ENCODE measurements around the gene FLT3.
"Not testable (repeated sequence)": the region's sequence is repeated elsewhere in the genome, so short reads cannot be mapped to it uniquely, and the experiment has no call there.

FLT3 gene

GRCh38 chr13:27971236-27971645 lies 129.1 kb downstream of the FLT3 start:
- no peak for FAIRE-seq

- no peak for FAIRE-seq
Measured at GRCh38 chr13:27970382-27971235, 129.8 kb downstream of the FLT3 start.

- no peak for FAIRE-seq
Measured at GRCh38 chr13:27969866-27970229, 130.5 kb downstream of the FLT3 start.

DNA sequence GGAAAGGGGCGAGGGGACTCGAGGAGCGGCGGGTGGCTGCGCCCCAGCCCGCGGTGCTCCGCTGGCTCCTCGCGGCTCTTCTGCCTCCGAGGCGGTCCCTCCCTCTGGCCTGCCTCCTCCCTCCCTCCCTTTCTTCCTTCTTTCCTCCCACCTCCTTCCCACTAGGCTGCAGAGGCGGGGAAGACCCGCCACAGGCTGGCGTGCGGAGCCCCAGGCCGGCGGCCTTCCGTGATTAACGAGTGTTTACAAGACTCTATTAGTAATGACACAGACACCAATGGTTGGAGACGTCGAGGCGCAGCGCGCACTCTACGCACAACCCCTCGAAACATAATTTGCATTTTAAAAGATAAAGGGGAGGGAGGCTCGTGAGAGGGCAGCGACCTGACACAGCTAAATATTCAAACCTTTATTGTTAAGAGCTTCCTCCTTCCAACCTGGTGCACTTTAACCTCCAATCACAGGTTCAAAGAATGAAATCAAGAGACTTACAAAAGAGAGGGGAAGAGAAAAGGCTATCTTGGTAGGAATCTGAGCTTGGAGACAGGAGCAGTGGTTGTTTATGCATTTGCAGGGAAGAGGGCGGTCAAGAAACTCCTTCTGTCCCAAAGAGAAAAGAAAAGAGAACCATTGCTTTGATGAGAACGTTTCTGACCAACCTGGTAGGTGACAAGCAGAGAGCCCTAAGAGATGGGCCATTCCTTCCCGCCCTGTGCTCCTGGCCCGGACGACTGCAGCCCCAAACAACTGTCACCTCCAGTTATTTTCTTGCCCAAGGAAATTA lies 131.1 kb downstream of the FLT3 start, which contains the start of gene CDX2:
Gene CDX2 (minus strand): TSS at position 234 of the 784 bp plus-strand sequence. CDS start 309 bp downstream, outside the sequence.
- FAIRE-seq = no peak

- no peak for FAIRE-seq
Measured at GRCh38 chr13:27968316-27969081, 131.9 kb downstream of the FLT3 start.

- no peak for FAIRE-seq
Measured at GRCh38 chr13:27967736-27968315, 132.6 kb downstream of the FLT3 start.

- no peak for FAIRE-seq
Measured at GRCh38 chr13:27967203-27967735, 133.1 kb downstream of the FLT3 start.

- no peak for FAIRE-seq
Measured at GRCh38 chr13:27966641-27967202, 133.7 kb downstream of the FLT3 start.

DNA sequence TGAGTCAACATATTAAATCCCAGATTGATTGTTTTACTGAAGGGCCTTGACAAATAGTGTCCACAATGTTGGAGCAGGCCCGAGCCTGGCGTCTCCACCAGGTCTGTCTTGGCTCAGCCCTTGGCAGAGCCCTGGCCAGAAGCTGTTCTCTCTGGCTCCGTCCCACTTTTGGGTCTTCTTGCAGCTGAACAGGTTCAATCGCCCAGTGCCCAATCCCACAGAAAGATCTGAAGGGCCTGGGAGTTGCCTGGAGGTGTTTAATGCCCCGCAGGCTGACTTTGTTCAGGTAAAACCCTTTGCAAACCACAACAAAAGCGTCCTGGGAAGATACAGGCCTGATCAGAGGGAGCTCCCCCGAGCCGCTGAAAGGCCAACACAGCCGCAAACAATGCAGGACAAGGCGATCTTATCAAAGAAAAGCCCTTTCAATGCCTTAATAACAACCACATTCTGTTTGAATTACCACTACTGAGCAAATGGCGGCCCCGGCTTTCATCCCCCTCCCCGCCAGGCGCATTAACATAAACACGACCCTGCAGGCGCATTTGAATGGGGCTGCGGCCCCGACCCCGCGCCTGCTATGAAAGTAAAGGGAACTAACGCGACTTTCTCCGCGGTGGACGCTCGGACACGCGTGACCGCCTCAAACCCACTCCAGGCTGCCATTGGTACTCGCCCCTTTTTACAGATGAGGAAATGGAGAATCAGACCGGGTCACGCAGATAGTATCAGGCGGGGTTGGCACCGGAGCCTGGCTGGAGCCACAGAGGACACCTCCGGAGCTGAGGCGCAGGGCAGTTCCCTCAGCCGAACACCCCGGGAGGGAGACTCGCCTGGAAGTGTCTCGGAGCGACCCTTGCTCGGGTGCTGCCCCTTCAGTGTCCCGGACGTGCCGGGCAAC lies 134.4 kb downstream of the FLT3 start:
- FAIRE-seq = no peak

- FAIRE-seq = no peak
Measured at GRCh38 chr13:27965343-27965739, 135.0 kb downstream of the FLT3 start.

GRCh38 chr13:27964741-27965323 lies 135.5 kb downstream of the FLT3 start:
- no peak for FAIRE-seq

- not testable (repeated sequence) for FAIRE-seq
Measured at GRCh38 chr13:27964206-27964605, 136.2 kb downstream of the FLT3 start.

GRCh38 chr13:27963491-27963890 lies 136.9 kb downstream of the FLT3 start:
- no peak for FAIRE-seq

DNA sequence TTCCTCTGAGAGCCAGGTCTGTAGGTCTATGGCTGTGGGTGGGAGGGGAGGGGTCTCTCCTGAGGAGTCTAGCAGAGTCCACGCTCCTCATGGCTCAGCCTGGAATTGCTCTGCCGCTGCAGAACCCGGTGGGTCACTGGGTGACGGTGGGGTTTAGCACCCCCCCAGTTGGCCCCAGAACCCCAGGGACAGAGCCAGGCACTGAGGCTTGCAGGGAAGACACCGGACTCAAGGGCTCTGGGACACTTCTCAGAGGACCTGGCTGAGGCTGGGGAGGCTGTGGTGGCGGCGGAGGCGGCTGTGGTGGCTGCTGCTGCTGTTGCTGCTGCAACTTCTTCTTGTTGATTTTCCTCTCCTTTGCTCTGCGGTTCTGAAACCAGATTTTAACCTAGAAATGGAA lies 137.4 kb downstream of the FLT3 start:
- no peak for FAIRE-seq

GRCh38 chr13:27962128-27962841 lies 138.1 kb downstream of the FLT3 start:
- FAIRE-seq = no peak

DNA sequence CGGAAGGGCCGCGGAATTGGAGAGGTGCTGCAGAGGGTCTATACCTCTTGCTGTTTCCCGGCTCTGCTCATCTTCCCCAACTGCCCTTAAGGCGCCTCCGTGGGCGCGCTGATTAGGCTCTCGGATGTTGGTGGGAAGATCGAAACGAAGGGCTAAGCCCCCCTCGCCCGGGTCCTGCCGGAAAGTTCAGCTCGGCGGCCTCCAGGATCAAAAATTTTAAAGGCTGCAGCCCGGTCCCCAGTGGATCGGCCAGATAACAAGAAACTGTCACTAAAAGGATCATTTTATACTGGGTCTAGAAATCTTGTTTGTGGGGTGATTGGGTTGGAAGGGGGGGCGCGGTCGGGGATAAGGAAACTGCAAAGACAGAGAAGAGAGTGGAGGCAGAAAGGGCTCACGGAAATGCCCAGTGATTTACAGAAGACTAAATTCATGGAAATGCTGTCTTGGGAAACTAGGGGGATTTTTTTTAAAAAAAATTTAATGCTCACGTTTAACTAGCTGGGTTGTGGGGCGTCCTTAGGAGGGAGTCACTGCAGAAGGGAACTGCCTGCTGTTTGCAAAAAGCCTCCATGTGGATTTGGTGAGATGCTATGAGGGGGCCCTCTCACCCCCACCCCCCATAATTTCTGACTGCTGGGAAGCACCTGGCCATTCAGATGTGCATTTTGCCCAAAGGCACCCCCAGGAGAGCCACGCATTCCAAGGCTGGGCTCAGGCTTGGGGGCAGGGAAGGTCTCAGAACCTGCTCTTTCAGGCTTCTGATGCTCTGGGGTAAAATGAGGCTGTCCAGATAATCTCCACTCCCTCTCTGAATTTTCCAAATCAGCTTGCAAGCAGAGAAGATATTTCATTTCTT lies 138.9 kb downstream of the FLT3 start:
- FAIRE-seq = no peak

- FAIRE-seq = peak; percentile 51
Measured at GRCh38 chr13:27960362-27961226, 139.8 kb downstream of the FLT3 start.

- FAIRE-seq = no peak
Measured at GRCh38 chr13:27959976-27960361, 140.4 kb downstream of the FLT3 start.
